Breast epithelium (tissue), 4 donors: ENCODE measurements around the gene TXLNB. TPM values are rescaled to one million over a fixed set of nuclear protein-coding genes. Genes with fewer than 3 reads are reported as not detected.

Source experiments
- DNase-seq, 2 donors: peaks; one replicate each; pipeline ENCODE4 v3.0.0-alpha.2; 2019; ENCODE audit warnings: low spot score in 2 of 2
- H3K27ac ChIP-seq, 2 donors: fragments of 200-600 bp; sonication (generic) in 1 of 2; one replicate each; pipeline ENCODE4 v1.5.1; 2016 to 2019; ENCODE audit warnings: mild to moderate bottlenecking in 1 of 2
- H3K27me3 ChIP-seq, 2 donors: fragments of 200-600 bp; sonication (generic) in 1 of 2; one replicate each; pipeline versions ENCODE4 v1.5.1 to v1.6.0; 2017 to 2019; ENCODE audit warnings: control low read depth in 1 of 2, mild to moderate bottlenecking in 1 of 2
- H3K36me3 ChIP-seq: fragments of 200-600 bp; one replicate; pipeline ENCODE4 v1.5.1; 2019
- H3K4me1 ChIP-seq, 2 donors: fragments of 200-600 bp; sonication (generic); one replicate each; pipeline ENCODE4 v1.5.1; 2016 to 2019; ENCODE audit warnings: control low read depth in 1 of 2
- H3K4me3 ChIP-seq, 3 donors: fragments of 200-600 bp; sonication (generic); 1 replicate in 2 of 3; 2 replicates in 1 of 3; pipeline ENCODE4 v1.5.1; 2016 to 2019; ENCODE audit warnings: mild to moderate bottlenecking in 3 of 3, moderate library complexity in 2 of 3
- H3K9me3 ChIP-seq, 2 donors: fragments of 200-600 bp; sonication (generic) in 1 of 2; one replicate each; pipeline ENCODE4 v1.5.1; 2016 to 2019; ENCODE audit warnings: control low read depth in 1 of 2
- CTCF ChIP-seq, 3 donors: fragments of 450-650 bp; IDR thresholded peaks; one replicate each; pipeline ENCODE4 v1.5.1; 2016 to 2017; ENCODE audit warnings: antibody characterized with exemption in 3 of 3, mild to moderate bottlenecking in 3 of 3, moderate library complexity in 3 of 3
- POLR2A ChIP-seq: fragments of 450-650 bp; IDR thresholded peaks from one replicate; pipeline ENCODE4 v1.6.1; 2016; ENCODE audit warnings: antibody characterized with exemption, mild to moderate bottlenecking, moderate library complexity
- POLR2AphosphoS5 ChIP-seq, 3 donors: sonication (generic); formaldehyde crosslinking; IDR thresholded peaks; one replicate each; pipeline ENCODE4 v1.6.1; 2017; ENCODE audit warnings: antibody characterized with exemption in 3 of 3
- intact Hi-C: fragments of 100-400 bp; cut with DNase I; formaldehyde crosslinking; loops from one replicate; pipeline ENCODE4 v1.15.1; 2023; ENCODE audit warnings: low total_unique reads
- total RNA-seq, 3 donors: library from RNA; depleted of rRNA; stranded (reverse); fragments of >200 nt; gene quantifications; one replicate each; pipeline ENCODE4 v1.1.0, GENCODE V29; 2016

The TXLNB gene
- total RNA-seq, 3 donors from 2014 or later, result 0.96 to 2.9 (median 2.5) TPM

- no peak overlapping the region for H3K4me3 ChIP-seq
- H3K4me1 ChIP-seq, result no peaks in the 10 kb centered on the region
- DNase-seq, result no peak
- H3K9me3 ChIP-seq, result peaks cover 0 to 3% of the 10 kb centered on the region in 2 donors
- intact Hi-C loops, result no loop called here
- no peaks in the 10 kb centered on the region for H3K36me3 ChIP-seq
- no peak overlapping the region for H3K27ac ChIP-seq
- TF ChIP-seq POLR2A (no peak), CTCF (IDR thresholded peaks at IDR 0.05) (no peak), POLR2AphosphoS5 (IDR thresholded peaks at IDR 0.05) (no peak)
- no peaks in the 10 kb centered on the region for H3K27me3 ChIP-seq
Measured at GRCh38 chr6:139313229-139313628, 21.4 kb upstream of the TXLNB start.

GRCh38 chr6:139311831-139312230, 20.0 kb upstream of the TXLNB start:
- Histone ChIP-seq H3K27ac (no peak overlapping the region), H3K36me3 (no peaks in the 10 kb centered on the region), H3K4me3 (no peak overlapping the region), H3K4me1 (no peaks in the 10 kb centered on the region), H3K9me3 (no peaks in the 10 kb centered on the region), H3K27me3 (no peaks in the 10 kb centered on the region)
- no peak for TF ChIP-seq POLR2AphosphoS5 (IDR thresholded peaks at IDR 0.05)
- no peak for TF ChIP-seq POLR2A
- no peak for TF ChIP-seq CTCF (IDR thresholded peaks at IDR 0.05)
- intact Hi-C loops, result no loop called here
- no peak for DNase-seq

- Histone ChIP-seq H3K27ac (peak overlapping the region in 1 of 2 donors; percentile 57), H3K27me3 (no peaks in the 10 kb centered on the region), H3K36me3 (no peaks in the 10 kb centered on the region), H3K4me3 (no peak overlapping the region), H3K9me3 (no peaks in the 10 kb centered on the region), H3K4me1 (no peaks in the 10 kb centered on the region)
- TF ChIP-seq CTCF (IDR thresholded peaks at IDR 0.05), result no peak
- no peak for DNase-seq
- intact Hi-C loops, result no loop called here
Measured at GRCh38 chr6:139308936-139309603, 17.3 kb upstream of the TXLNB start.

- no peak for TF ChIP-seq CTCF (IDR thresholded peaks at IDR 0.05)
- no peak for TF ChIP-seq POLR2AphosphoS5 (IDR thresholded peaks at IDR 0.05)
- TF ChIP-seq POLR2A, result no peak
- no peaks in the 10 kb centered on the region for H3K27me3 ChIP-seq
- DNase-seq, result no peak
- no peaks in the 10 kb centered on the region for H3K9me3 ChIP-seq
- intact Hi-C loops, result no loop called here
- H3K4me1 ChIP-seq, result no peaks in the 10 kb centered on the region
- peak overlapping the region in 1 of 2 donors; percentile 57 for H3K27ac ChIP-seq
- H3K36me3 ChIP-seq, result no peaks in the 10 kb centered on the region
- H3K4me3 ChIP-seq, result no peak overlapping the region
Measured at GRCh38 chr6:139308286-139308916, 16.6 kb upstream of the TXLNB start.

- no peak for DNase-seq
- Histone ChIP-seq H3K27me3 (no peaks in the 10 kb centered on the region), H3K4me1 (no peaks in the 10 kb centered on the region), H3K36me3 (no peaks in the 10 kb centered on the region), H3K4me3 (no peak overlapping the region), H3K9me3 (no peaks in the 10 kb centered on the region), H3K27ac (no peak overlapping the region)
- intact Hi-C loops, result no loop called here
- no peak for TF ChIP-seq CTCF (IDR thresholded peaks at IDR 0.05)
- TF ChIP-seq POLR2AphosphoS5 (IDR thresholded peaks at IDR 0.05), result no peak
- TF ChIP-seq POLR2A, result no peak
Measured at GRCh38 chr6:139306291-139306981, 14.6 kb upstream of the TXLNB start.
